Liver (tissue), 9 donors: ENCODE results near the gene SEC14L6. TPM values are rescaled to one million over a fixed set of nuclear protein-coding genes. Genes with fewer than 3 reads are reported as not detected.
A peak's percentile ranks its signal among the peaks of the same experiment; 100 is the strongest.

Experiments used
- DNase-seq: peaks from one replicate; pipeline ENCODE4 v3.0.0-alpha.2; 2017; ENCODE audit warnings: low spot score
- H3K27ac ChIP-seq, 2 donors: one replicate each; pipeline ENCODE4 v1.7.0; 2013; ENCODE audit warnings: inconsistent platforms in 2 of 2, low read length in 2 of 2, control low read depth in 1 of 2, low read depth in 1 of 2, mild to moderate bottlenecking in 1 of 2
- H3K27me3 ChIP-seq, 4 donors: one replicate each; pipeline versions ENCODE4 v1.6.1 to v1.7.0; 2013; ENCODE audit warnings: low read length in 3 of 4, inconsistent platforms in 1 of 4, mild to moderate bottlenecking in 1 of 4, moderate library complexity in 1 of 4; ENCODE audit not compliant: control insufficient read depth in 4 of 4, insufficient read depth in 4 of 4
- H3K36me3 ChIP-seq, 4 donors: one replicate each; pipeline versions ENCODE4 v1.6.1 to v1.7.0; 2013; ENCODE audit warnings: low read length in 3 of 4, mild to moderate bottlenecking in 3 of 4, low read depth in 1 of 4, moderate library complexity in 1 of 4; ENCODE audit not compliant: control insufficient read depth in 4 of 4, insufficient read depth in 3 of 4
- H3K4me1 ChIP-seq, 4 donors: one replicate each; pipeline versions ENCODE4 v1.6.1 to v1.7.0; 2013; ENCODE audit warnings: low read length in 3 of 4, mild to moderate bottlenecking in 3 of 4, moderate library complexity in 1 of 4; ENCODE audit not compliant: control insufficient read depth in 4 of 4, insufficient read depth in 4 of 4
- H3K4me3 ChIP-seq, 3 donors: one replicate each; pipeline versions ENCODE4 v1.6.1 to v1.7.0; 2013; ENCODE audit warnings: low read length in 3 of 3, control low read depth in 1 of 3, low read depth in 1 of 3, mild to moderate bottlenecking in 1 of 3
- H3K9ac ChIP-seq, 2 donors: one replicate each; pipeline ENCODE4 v1.7.0; 2013; ENCODE audit warnings: low read length in 2 of 2, mild to moderate bottlenecking in 2 of 2, moderate library complexity in 2 of 2, control low read depth in 1 of 2, low read depth in 1 of 2
- H3K9me3 ChIP-seq, 4 donors: one replicate each; pipeline versions ENCODE4 v1.6.1 to v1.7.0; 2013; ENCODE audit warnings: low read length in 3 of 4; ENCODE audit not compliant: control insufficient read depth in 4 of 4
- EGR1 ChIP-seq, 2 donors: IDR thresholded peaks; 2 replicates each; pipeline ENCODE4 v1.6.1; 2016 to 2018; ENCODE audit warnings: antibody characterized with exemption in 2 of 2, low read depth in 2 of 2
- FOXA1 ChIP-seq: IDR thresholded peaks from 2 replicates; pipeline ENCODE4 v1.6.1; 2016; ENCODE audit warnings: antibody characterized with exemption
- FOXA2 ChIP-seq: IDR thresholded peaks from 2 replicates; pipeline ENCODE4 v1.6.1; 2016; ENCODE audit warnings: antibody characterized with exemption
- GABPA ChIP-seq, 2 donors: IDR thresholded peaks in 1 of 2; conservative IDR thresholded peaks in 1 of 2; 2 replicates each; pipeline ENCODE4 v1.6.1; 2016; ENCODE audit warnings: antibody characterized with exemption in 2 of 2, mild to moderate bottlenecking in 1 of 2, moderate library complexity in 1 of 2
- HNF4A ChIP-seq, 2 donors: conservative IDR thresholded peaks; 2 replicates each; pipeline ENCODE4 v1.6.1; 2016; ENCODE audit warnings: antibody characterized with exemption in 2 of 2, mild to moderate bottlenecking in 2 of 2
- HNF4G ChIP-seq: IDR thresholded peaks from 2 replicates; pipeline ENCODE4 v1.6.1; 2016; ENCODE audit warnings: antibody characterized with exemption
- NR2F2 ChIP-seq: IDR thresholded peaks from 2 replicates; pipeline ENCODE4 v1.6.1; 2016; ENCODE audit warnings: antibody characterized with exemption
- RAD21 ChIP-seq, 2 donors: IDR thresholded peaks; 2 replicates each; pipeline ENCODE4 v1.6.1; 2016; ENCODE audit warnings: antibody characterized with exemption in 2 of 2, mild to moderate bottlenecking in 2 of 2
- RXRA ChIP-seq, 2 donors: IDR thresholded peaks; 2 replicates each; pipeline ENCODE4 v1.6.1; 2017 to 2018; ENCODE audit warnings: antibody characterized with exemption in 2 of 2, mild to moderate bottlenecking in 1 of 2
- TAF1 ChIP-seq: conservative IDR thresholded peaks from 2 replicates; pipeline ENCODE4 v1.6.1; 2016; ENCODE audit warnings: antibody characterized with exemption, mild to moderate bottlenecking
- YY1 ChIP-seq: IDR thresholded peaks from 2 replicates; pipeline ENCODE4 v1.6.1; 2016; ENCODE audit warnings: antibody characterized with exemption, mild to moderate bottlenecking
- WGBS: extraction: QIAGEN DNeasy Blood & Tissue Kit; methylation state at CpG from one replicate; pipeline ENCODE4 v1.1.7; 2013; 5-methylcytosine and 5-hydroxymethylcytosine counted together
- polyA plus RNA-seq, 2 donors: library from polyadenylated mRNA; stranded (reverse) in 1 of 2; unstranded in 1 of 2; fragments of 200-250 nt in 1 of 2; fragments of >200 nt in 1 of 2; fragmentation: Nextera tagmentation in 1 of 2; extraction: Ambion mirVana in 1 of 2; gene quantifications; one replicate each; pipeline versions ENCODE4 v1.2.1 to v1.2.3, GENCODE V29; 2013 to 2015
- total RNA-seq, 2 donors: library from RNA; depleted of rRNA; stranded (reverse); fragments of >200 nt; gene quantifications; one replicate each; pipeline ENCODE4 v1.2.3, GENCODE V29; 2014
- TF ChIP-seq, protein P1 (sequence below): IDR thresholded peaks from 2 replicates; pipeline ENCODE4 v1.6.1; 2016; ENCODE audit warnings: antibody characterized with exemption
- TF ChIP-seq, protein P2 (sequence below): IDR thresholded peaks from 2 replicates; pipeline ENCODE4 v1.6.1; 2016; ENCODE audit warnings: antibody characterized with exemption
- TF ChIP-seq, protein P3 (sequence below): fragments of 150-350 bp; IDR thresholded peaks from 2 replicates; pipeline ENCODE4 v1.5.1; 2017; ENCODE audit warnings: improper control_type of control experiment, low read depth, low read length; ENCODE audit not compliant: missing input control
- TF ChIP-seq, protein P4 (sequence below): IDR thresholded peaks from 2 replicates; pipeline ENCODE4 v1.6.1; 2016; ENCODE audit warnings: antibody characterized with exemption
- TF ChIP-seq, protein P5 (sequence below): IDR thresholded peaks from 2 replicates; pipeline ENCODE4 v1.6.1; 2016; ENCODE audit warnings: antibody characterized with exemption, mild to moderate bottlenecking
- donor health status: healthy.
- donor health status: healthy.
- donor health status: healthy.
- donor health status: healthy.
- donor health status: healthy.

Gene SEC14L6
- total and polyA plus RNA-seq, 4 donors, result 0.18 to 0.70 (median 0.28) TPM

DNA sequence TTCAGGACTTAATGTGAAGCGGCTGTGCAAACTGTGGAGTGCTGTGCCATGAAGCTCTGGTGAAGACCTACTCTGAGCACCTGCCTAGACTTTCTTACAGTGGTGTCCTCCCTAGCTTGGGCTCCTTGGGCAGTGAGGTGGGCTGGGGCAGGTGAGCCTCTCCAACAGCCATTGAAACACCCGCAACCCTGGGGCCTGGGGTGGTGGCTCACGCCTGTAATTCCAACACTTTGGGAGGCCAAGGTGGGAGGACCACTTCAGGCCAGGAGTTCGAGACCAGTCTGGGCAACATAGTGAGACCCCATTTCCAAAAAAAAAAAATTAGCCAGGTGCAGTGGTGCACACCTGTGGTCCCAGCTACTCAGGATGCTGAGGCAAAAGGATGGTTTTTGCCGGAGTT is 60.4 kb downstream of the SEC14L6 start:
- H3K9me3 ChIP-seq, result no peaks in the 10 kb centered on the region
- no peak overlapping the region for H3K4me3 ChIP-seq
- H3K27me3 ChIP-seq, result no peaks in the 10 kb centered on the region
- peaks cover 0 to 14% (median 9%) of the 10 kb centered on the region in 4 donors for H3K36me3 ChIP-seq
- 82% methylated on average over 5 of the region's 5 CpGs for WGBS
- no peak overlapping the region for H3K9ac ChIP-seq
- peaks cover 4 to 39% (median 28%) of the 10 kb centered on the region in 4 donors for H3K4me1 ChIP-seq
- peak overlapping the region; percentile 41 to 51 for H3K27ac ChIP-seq
- no peak for TF ChIP-seq NR2F2
- no peak for TF ChIP-seq RXRA (IDR thresholded peaks at IDR 0.05)
- TF ChIP-seq RAD21 (IDR thresholded peaks at IDR 0.05), result no peak
- TF ChIP-seq EGR1 (IDR thresholded peaks at IDR 0.05; ENCODE audit: low read depth in 2 of 2), result no peak
- TF ChIP-seq, protein P1, sequence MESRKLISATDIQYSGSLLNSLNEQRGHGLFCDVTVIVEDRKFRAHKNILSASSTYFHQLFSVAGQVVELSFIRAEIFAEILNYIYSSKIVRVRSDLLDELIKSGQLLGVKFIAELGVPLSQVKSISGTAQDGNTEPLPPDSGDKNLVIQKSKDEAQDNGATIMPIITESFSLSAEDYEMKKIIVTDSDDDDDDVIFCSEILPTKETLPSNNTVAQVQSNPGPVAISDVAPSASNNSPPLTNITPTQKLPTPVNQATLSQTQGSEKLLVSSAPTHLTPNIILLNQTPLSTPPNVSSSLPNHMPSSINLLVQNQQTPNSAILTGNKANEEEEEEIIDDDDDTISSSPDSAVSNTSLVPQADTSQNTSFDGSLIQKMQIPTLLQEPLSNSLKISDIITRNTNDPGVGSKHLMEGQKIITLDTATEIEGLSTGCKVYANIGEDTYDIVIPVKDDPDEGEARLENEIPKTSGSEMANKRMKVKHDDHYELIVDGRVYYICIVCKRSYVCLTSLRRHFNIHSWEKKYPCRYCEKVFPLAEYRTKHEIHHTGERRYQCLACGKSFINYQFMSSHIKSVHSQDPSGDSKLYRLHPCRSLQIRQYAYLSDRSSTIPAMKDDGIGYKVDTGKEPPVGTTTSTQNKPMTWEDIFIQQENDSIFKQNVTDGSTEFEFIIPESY, result no peak
- TF ChIP-seq, protein P2, sequence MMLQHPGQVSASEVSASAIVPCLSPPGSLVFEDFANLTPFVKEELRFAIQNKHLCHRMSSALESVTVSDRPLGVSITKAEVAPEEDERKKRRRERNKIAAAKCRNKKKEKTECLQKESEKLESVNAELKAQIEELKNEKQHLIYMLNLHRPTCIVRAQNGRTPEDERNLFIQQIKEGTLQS, result no peak
- no peak for TF ChIP-seq FOXA2
- TF ChIP-seq TAF1, result no peak
- TF ChIP-seq, protein P3, sequence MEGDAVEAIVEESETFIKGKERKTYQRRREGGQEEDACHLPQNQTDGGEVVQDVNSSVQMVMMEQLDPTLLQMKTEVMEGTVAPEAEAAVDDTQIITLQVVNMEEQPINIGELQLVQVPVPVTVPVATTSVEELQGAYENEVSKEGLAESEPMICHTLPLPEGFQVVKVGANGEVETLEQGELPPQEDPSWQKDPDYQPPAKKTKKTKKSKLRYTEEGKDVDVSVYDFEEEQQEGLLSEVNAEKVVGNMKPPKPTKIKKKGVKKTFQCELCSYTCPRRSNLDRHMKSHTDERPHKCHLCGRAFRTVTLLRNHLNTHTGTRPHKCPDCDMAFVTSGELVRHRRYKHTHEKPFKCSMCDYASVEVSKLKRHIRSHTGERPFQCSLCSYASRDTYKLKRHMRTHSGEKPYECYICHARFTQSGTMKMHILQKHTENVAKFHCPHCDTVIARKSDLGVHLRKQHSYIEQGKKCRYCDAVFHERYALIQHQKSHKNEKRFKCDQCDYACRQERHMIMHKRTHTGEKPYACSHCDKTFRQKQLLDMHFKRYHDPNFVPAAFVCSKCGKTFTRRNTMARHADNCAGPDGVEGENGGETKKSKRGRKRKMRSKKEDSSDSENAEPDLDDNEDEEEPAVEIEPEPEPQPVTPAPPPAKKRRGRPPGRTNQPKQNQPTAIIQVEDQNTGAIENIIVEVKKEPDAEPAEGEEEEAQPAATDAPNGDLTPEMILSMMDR, result no peak
- TF ChIP-seq GABPA (IDR thresholded peaks at IDR 0.05 in 1 of 2, conservative IDR thresholded peaks at IDR 0.05 in 1 of 2), result no peak
- no peak for TF ChIP-seq HNF4A (conservative IDR thresholded peaks at IDR 0.05)
- TF ChIP-seq YY1, result no peak
- TF ChIP-seq FOXA1, result no peak
- no peak for TF ChIP-seq HNF4G
- DNase-seq, result no peak

DNA sequence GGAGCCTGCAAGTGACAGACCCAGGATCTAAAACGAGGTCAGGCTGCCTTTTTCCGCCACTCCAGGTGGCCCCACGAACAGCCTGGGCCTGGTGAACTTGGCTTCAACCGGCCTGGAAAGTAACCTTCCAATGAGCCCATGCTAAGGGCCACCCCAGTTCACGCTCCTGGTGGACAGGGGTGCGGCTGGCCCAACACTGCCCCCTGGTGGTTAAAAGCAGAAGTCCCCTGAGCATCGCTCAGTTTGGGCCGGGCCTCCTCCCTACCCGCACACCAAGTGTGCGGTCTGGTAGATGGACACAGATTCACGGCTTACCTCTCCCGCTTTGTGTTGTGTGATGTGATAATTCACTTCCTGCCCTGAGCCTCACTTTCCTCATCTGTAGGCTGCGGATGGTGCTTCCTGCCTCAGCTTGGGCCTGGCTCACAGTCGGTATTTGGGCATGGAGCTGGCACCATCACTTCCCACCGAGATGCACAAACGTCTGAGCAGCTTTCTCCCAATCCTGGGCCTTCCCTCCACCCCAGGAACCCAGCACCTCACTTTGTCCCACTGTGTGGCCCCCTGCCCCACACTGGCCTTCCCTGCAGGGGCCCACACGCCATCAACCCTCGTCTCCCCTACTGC is 61.1 kb downstream of the SEC14L6 start:
- no peaks in the 10 kb centered on the region for H3K9me3 ChIP-seq
- H3K36me3 ChIP-seq, result peaks cover 0 to 9% (median 6%) of the 10 kb centered on the region in 4 donors
- H3K27me3 ChIP-seq, result no peaks in the 10 kb centered on the region
- no peak overlapping the region for H3K4me3 ChIP-seq
- peaks cover 4 to 39% (median 28%) of the 10 kb centered on the region in 4 donors for H3K4me1 ChIP-seq
- WGBS, result 26% methylated on average over 18 of the region's 18 CpGs
- peak overlapping the region; percentile 41 to 51 for H3K27ac ChIP-seq
- TF ChIP-seq, protein P4, sequence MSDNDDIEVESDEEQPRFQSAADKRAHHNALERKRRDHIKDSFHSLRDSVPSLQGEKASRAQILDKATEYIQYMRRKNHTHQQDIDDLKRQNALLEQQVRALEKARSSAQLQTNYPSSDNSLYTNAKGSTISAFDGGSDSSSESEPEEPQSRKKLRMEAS, result no peak
- TF ChIP-seq NR2F2, result peak; percentile 37
- no peak for TF ChIP-seq TAF1
- TF ChIP-seq RXRA (IDR thresholded peaks at IDR 0.05), result peak; percentile 59 to 94
- TF ChIP-seq RAD21 (IDR thresholded peaks at IDR 0.05), result peak; percentile 84 to 94
- TF ChIP-seq, protein P5, sequence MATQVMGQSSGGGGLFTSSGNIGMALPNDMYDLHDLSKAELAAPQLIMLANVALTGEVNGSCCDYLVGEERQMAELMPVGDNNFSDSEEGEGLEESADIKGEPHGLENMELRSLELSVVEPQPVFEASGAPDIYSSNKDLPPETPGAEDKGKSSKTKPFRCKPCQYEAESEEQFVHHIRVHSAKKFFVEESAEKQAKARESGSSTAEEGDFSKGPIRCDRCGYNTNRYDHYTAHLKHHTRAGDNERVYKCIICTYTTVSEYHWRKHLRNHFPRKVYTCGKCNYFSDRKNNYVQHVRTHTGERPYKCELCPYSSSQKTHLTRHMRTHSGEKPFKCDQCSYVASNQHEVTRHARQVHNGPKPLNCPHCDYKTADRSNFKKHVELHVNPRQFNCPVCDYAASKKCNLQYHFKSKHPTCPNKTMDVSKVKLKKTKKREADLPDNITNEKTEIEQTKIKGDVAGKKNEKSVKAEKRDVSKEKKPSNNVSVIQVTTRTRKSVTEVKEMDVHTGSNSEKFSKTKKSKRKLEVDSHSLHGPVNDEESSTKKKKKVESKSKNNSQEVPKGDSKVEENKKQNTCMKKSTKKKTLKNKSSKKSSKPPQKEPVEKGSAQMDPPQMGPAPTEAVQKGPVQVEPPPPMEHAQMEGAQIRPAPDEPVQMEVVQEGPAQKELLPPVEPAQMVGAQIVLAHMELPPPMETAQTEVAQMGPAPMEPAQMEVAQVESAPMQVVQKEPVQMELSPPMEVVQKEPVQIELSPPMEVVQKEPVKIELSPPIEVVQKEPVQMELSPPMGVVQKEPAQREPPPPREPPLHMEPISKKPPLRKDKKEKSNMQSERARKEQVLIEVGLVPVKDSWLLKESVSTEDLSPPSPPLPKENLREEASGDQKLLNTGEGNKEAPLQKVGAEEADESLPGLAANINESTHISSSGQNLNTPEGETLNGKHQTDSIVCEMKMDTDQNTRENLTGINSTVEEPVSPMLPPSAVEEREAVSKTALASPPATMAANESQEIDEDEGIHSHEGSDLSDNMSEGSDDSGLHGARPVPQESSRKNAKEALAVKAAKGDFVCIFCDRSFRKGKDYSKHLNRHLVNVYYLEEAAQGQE, result no peak
- TF ChIP-seq HNF4A (conservative IDR thresholded peaks at IDR 0.05), result peak in 1 of 2 donors; percentile 12
- TF ChIP-seq, protein P3, result peak; percentile 94
- TF ChIP-seq, protein P2, result no peak
- no peak overlapping the region for H3K9ac ChIP-seq
- peak; percentile 89 for DNase-seq
